Left hindlimb (tissue), 1 donor: ENCODE data around the gene B3GNT4.
"Not testable (repeated sequence)": the region's sequence is repeated elsewhere in the genome, so short reads cannot be mapped to it uniquely, and the experiment has no call there.

Experiments
- DNase-seq: peaks from one replicate; pipeline ENCODE4 v3.0.0-alpha.2; 2018

B3GNT4 gene

DNA sequence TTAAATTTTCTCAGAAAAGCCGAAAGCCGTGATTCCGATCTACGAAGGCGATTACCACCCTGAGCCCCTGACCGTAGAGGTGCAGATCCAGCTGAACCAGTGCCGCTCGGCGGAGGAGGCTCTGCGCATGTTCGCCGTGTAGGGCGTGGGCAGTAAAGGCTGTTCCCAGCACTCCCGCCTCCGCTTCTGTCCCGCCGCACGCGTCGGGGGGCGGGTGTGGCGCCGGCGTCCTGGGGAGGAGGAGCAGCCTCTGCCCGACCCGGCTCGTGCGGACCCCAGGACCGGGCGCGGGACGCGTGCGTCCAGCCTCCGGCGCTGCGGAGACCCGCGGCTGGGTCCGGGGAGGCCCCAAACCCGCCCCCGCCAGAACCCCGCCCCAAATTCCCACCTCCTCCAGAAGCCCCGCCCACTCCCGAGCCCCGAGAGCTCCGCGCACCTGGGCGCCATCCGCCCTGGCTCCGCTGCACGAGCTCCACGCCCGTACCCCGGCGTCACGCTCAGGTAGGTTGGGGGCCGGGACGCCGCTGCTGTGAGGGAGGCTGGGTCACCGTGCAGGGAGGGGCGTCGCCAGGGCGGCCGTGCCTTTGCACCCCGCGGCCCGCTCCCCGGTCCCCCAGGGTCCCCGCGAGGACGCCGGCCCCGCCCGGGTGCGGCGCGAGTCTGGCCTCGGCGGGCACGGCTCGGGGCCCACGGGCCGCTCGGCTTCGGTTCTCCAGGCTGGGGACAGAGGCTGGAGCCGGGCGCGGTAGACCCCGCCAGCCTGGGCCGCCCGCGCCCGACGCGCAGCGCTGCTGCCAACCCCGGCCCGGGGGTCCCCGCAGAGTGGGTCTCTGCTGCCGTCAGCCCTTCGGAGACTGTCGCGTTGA lies at the start of gene B3GNT4:
TSS of gene B3GNT4 (plus strand) at position 409 of the 866 bp plus-strand sequence. CDS start 910 bp downstream, outside the sequence.
- DNase-seq: no peak

DNA sequence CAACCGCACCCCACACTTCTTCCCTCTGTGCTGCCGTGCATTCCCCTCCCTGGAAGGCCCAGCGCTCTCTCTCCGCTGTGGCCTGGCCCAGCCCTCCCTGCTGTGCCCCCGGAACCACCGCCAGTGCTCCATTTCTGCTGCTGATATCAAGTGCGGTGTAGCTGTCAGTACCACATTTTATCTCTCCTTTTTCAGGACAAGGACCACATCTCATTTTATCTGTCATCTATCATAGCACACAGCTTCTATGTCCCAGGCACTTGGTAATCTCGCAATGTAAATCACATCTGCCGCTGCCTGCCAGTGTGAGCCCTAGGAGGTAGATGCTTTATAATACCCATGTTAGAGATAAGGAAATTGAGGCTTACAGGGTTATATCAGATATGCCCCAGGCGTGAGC lies 47.8 kb upstream of the B3GNT4 start:
- no peak for DNase-seq

DNA sequence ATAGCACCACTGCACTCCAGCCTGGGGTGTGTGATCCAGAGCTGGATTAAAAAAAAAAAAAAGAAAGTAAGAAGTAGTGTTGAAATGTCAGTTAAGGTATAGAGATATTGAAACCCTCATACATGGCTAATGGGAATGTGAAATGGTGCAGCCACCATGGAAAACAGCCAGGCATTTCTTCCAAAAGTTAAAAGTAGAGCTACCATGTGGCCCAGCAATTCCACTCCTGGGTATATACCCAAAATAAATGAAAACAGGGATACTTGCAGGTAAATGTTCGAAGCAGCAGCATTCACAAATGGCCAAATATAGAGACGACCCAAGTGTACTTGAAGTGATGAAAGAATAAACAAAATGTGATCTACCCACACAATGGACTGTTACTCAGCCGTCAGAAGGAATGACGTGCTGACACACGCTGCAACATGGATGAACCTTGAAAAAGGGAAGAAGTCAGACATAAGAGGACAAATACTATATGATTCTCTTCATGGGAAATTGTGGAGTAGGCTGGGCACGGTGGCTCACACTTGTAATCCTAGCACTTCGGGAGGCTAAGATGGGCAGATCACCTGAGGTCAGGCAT lies 44.7 kb upstream of the B3GNT4 start:
- no peak for DNase-seq

DNA sequence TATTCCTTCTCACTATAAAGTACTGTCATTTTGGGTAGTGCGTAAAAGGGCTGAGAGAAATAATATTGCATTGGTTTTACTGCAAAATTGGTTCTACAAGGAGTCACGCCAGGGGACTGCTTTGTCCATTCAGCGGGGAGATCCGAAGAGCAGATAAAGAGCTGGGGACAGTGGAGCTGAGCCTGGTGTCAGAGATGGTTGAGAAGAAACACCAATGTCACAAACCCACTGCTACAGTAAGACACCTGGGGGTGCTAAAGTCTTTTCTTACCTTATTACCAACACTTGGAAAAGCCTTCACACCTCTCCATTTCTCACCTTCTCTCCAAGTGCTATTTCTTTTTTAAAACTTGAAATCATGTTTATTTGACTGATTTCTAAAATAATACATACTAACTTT lies 43.6 kb upstream of the B3GNT4 start:
- DNase-seq: no peak

DNA sequence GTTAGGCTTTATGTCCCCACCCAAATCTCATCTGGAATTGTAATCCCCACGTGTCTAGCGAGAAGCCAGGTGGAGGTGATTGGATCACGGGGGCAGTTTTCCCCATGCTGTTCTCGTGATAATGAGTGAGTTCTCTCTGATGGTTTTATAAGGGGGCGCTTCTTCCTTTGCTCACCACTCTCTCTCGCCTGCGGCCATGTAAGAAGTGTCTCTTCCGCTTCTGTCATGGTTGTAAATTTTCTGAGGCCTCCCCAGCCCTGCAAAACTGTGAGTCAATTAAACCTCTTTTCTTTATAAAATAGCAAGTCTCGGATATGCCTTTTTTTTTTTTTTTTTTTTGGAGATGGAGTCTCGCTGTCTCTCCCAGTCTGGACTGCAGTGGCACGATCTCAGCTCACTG lies 42.7 kb upstream of the B3GNT4 start:
- no peak for DNase-seq

DNA sequence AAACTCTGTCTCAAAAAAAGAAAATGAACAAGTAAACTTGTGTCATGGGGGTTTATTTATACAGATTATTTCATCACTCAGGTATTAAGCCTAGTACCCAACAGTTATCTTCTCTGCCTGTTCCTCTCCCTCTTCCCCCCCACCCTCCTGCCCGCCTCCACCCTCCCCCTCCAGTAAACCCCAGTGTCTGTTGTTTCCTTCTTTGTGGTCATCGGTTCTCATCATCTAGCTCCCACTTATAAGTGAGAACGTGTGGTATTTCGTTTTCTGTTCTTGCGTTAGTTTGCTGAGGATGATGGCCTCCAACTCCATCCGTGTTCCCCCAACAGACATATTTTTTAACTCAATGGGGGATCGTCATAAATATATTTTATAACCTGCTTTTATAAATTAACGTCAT lies 41.8 kb upstream of the B3GNT4 start:
- DNase-seq: no peak

DNA sequence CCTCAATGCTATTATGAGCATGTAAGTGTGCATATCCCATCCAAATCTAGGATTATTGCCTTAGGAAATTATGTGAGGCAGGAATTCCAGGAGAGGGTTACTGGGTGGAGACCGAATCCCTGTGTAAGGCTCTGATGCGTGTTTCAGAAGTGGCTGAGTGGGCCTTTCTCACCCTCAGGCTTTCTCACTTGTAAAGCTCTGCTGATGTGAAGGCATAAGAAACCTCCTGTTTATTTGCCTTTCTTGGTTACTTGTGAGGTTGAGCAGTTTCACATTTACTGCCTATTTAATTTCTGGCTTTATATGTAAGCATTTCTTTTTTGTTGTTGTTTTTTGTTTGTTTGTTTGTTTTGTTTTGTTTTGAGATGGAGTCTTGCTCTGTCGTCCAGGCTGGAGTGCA lies 40.5 kb upstream of the B3GNT4 start:
- no peak for DNase-seq

DNA sequence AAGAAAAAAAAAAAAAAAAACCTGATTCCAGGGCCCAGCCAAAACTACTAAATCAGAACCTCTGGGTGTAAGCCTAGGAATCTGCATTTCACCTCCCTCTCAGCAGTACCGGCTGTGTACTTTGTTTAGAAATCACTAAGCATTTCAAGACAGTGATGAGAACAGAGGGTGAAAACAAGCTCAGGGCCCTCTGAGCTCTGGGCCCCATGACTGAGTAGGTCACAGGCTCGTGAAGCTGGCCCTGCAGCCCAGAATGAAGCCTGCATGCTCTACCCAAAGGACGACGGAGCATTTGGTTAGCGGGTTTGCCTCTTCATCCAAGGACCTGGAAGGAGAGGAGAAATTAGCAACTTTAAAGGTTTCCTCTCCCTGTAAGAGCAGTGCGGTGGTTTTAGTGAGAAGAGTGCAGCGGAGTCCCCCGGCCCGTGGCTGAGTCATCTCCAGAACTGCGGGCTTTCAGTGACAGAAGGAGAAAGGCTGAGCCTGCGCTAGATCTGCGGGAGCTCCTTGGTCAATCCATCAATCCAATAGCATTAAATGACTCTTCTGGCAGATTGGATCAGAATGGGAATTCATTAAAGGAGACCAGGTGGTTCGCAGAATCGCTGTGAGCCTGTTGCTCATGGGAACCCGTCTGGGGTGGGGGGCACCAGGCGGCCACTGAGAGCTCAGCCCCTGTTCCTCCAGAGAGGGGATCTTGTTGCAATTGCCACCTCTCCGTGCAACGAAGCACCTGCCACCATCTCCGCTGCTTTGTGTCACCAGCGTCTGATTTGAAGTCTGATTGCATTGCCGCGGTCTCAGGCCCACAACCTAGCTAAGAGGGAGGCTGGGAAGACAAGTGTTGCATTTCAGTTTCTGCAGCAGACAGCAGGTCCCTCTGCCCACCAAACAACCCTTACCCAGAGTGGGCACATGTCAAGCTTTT lies 36.8 kb upstream of the B3GNT4 start:
- DNase-seq: no peak

DNA sequence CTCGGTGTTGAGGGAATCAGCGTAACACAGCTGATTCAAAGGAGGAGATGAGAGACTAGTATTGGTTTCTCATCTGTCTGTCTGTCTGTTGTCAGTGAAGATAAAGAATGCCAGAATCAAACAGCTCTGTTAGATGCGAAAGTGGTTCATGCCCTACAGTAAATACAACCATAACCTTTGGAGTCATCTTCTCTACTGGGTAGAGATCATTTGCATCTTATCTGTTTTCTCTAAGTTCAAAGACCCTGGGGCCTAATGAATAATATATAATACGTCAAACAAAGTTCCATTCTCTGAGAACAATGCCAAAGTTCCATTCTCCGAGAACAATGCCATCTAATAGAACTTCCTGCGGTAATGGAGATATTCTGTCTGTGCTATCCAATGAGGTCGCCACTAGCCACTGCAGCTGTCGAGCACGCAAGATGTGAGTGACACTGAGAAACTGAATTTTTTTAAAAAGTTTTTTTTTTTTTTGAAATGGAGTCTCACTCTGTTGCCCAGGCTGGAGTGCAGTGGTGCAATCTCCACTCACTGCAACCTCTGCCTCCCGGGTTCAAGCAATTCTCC lies 36.1 kb upstream of the B3GNT4 start:
- DNase-seq: no peak

DNA sequence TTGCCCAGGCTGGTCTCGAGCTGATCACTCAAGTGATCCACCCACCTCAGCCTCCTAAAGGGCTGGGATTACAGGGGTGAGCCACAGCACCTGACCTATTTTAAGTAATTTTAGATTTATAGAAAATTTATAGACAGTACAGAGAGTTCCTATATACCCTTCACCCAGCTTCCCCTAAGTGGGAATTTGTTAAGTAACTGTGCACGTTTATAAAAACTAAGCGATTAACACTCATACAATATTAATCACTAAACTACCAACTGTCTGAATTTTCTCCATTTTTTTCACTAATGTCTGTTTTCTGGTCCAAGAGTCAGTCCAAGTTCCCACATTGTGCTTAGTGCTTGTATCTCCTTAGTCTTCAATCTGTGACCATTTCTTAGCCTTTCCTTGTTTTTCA lies 35.0 kb upstream of the B3GNT4 start:
- DNase-seq: no peak

DNA sequence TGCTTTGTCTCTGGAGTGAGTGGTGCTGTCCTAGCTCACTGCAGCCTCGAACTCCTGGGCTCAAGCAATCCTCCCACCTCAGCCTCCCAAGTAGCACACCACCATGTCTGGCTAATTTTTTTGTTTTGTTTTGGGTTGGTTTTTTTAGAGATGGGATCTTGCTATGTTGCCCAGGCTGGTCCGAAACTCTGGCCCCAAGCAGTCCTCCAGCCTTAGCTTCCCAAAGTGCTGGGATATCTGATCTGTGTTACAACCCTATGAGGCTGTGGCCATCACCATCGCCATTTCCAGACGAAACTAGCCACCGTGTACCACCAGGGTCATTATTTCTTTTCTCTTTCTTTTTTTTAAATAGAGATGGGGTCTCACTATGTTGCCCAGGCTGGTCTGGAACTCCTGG lies 32.1 kb upstream of the B3GNT4 start:
- no peak for DNase-seq

DNA sequence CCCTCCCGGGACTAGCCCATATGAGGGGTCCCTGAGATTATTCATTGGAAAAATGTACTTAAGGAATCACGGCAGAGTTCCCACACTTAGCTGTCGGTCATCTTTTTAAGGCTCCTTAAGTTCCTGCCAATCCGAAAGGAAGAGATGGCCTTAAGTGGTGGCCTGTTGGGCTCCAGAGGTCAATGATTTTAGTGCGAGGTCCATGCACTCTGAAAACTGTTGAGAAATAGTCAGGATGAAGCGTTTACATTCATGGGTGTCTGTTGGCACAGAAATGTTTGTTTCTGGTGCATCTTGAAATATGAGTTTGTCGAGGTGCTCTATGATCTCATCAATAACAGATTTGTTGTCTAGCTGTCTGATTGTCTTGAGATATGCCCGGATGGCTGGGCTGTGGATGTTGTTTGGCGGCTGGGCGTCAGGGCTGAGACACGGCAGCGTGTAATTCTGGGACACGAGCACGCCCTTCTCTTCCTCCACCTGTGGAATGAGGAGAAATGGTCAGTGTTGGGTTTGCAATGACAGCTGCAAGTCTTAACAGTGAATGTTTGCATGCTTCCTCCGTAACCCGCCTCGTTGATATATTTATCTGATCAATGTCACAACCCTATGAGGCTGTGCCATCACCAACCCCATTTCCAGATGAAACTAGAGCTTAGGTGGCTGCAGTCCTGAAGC lies 31.1 kb upstream of the B3GNT4 start:
- no peak for DNase-seq

DNA sequence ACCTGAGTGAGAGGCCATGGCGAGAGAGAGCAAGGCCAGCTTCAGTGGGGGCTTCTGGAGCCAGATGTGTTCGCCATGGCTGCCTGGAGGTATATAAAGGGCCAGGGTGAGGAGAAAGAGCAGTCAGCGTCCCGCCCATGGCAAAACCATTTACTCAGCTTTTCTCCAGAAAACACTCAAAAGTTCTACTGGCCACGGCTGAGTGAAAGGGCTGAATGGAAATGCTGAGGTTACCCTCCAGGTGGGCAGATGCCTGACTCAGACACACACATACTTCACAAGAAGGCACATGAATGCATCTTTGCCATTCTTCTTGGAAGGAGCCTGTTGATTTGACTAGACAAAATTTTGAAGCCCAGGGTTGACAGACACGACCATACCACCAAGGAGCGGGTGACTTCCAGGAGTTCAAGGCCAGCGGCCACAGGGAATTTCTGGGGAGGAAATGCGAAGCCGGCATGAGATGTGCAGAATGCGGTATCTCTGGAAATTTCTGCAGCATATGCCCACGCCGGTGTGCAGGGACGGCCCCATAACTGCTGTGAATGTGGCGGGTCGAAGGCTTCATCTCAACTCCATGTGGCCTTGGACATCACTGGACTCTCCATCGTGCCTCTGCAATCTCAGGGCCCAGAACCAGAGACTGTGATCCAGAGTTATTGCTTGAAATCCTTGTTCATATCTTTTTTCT lies 29.2 kb upstream of the B3GNT4 start, which contains the start of gene IL31:
TSS of gene IL31 (minus strand) at position 67 of the 691 bp plus-strand sequence. CDS start at position 18, 49 bp downstream.
- DNase-seq: no peak

DNA sequence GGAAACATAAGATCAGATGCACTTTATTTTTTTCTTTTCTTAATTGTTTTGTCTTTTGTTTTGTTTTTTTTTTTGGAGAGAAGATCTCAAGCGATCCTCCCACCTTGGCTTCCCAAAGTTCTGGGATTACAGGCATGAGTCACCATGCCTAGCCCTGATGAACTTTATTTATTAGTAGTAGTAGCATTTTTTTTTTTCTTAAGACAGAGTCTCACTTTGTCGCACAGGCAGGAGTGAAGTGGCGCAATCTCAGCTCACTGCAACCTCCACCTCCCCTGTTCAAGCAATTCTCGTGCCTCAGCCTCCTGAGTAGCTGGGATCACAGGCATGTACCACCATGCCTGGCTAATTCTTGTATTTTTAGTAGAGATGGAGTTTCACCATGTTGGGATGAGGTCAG lies 27.0 kb upstream of the B3GNT4 start:
- not testable (repeated sequence) for DNase-seq

DNA sequence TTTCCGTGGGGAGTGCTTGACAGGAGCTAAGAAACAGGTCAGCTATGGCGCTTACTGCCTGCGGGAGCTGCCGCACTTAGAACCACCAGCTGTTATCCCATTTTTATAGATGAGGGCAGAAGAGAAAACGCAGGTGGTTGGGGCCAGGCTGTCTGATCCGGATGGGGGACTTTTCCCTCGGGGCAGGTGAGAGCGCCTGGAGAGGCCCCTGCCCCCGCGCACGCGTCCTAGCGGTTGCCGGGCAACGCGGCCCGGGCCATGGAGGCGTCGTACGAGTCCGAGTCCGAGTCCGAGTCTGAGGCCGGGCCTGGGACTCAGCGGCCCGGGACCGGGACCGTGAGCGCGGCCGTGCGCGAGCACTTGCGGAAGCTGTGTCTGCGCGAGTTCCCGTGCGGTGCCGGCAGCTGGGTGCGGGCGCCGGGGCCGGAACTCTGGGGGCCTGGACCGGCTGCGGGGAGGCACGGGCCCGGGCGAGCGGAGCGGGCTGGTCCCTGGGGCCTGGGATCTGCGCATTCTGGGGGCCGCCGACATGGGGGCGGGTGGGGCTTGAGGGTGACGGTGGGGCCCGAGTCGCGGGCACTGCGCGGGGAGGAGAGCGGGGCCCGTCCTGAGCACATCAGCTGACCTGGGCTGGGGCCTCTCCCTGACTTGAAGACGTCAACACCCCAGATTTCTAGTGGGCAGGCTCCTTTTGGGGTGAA lies 20.5 kb upstream of the B3GNT4 start, which contains the start of gene LRRC43:
TSS of gene LRRC43 (plus strand) at position 237 of the 701 bp plus-strand sequence. CDS start at position 259, 22 bp downstream.
- DNase-seq: no peak

DNA sequence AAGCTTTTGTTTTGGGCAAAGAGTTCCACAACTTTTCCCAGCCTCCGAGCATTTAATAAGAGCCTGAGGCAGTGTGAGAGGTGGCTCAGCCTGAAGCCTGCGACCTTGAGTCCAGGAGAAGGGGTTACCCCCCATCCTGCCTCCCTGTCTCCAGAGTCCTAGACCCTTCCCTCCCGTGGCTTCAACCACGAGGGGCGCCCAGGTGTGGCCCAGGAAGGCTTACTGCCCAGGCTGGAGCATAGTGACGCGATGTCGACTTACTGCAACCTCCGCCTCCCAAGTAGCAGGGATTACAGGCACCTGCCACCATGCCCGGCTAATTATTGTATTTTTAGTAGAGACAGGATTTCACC lies 19.9 kb upstream of the B3GNT4 start:
- no peak for DNase-seq

DNA sequence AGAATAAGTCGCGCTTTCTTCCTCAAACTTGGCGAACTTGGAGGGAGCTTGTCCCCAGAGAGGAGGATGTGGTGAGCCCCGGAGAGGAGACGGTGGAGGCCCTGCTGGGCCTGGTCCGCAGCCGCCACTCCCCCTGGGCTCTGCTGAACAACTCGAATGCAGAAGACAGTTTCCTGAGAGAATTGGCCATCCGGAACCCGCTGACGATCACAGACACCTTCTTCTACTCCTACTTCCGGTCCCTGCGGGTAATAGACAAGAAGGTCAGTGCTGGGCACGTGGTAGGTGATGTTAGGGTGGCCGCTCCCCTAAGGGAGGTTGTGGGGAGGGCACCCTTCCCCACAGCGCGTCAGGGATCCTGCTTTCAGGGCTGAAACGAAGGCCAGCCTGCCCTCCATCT lies 19.0 kb upstream of the B3GNT4 start:
- DNase-seq: no peak

DNA sequence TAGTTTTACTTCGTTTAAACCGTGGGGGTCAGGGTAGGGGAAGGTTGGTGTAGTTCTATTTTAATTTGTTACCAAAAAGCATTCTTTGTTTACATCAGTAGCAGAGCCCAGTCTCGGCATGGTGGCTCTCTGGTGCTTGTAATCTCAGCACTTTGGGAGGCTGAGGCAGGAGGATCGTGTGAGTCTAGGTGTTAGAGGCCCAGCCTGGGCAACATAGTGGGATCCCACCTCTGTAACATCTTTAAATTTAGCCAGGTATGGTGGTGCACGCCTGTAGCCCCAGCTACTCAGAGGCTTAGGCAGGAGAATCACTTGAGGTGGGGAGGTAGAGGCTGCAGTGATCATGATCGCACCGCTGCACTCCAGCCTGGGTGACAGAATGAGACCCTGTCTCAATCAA lies 18.4 kb upstream of the B3GNT4 start:
- DNase-seq: no peak

DNA sequence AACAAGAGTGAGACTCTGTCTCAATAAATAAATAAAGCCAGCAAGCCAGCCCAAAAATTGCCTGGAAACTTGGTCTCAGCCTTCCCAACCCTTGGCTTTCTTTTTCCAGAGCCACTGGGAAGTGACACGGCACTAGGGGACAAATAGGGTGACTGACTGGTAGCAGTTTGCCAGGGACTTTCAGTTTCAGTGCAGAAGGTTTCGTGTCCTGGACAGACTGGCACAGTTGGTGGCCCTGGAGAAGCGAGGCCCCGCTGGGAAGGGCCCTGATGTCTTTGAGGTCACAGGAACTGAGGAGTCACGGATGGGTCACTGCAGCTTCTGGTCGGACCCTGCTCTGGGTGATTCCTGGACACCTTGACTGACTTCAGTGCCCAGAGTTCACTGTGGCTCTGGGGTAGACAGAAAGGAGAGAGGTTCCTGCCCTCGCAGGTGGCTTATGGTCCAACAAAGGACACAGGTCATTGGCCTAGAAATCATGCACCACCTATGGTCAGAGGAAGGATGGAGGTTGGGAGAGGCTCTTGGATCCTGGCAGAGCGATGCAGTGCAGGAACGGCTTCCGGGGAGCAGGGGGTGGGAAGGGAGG lies 17.9 kb upstream of the B3GNT4 start:
- DNase-seq: no peak

DNA sequence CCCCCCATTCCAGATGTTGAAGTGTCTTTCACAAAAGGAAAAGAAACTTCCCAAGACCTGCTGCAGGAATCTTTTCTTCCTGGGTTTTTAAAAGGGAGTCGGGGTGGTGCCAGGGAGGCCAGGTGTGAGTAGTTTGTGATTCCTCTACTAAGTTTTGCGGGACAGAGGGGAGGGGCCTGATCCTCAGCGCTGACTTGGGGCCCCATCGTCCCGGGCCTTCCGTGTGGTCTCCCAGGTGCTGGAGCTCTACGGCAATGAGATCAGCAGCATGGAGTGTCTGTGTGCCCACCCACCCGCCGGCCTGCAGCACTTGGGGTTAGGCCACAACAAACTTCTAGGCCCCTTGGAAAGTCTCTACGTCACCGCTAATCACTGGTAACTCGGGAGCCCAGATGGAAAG lies 16.0 kb upstream of the B3GNT4 start:
- no peak for DNase-seq
